GM23338 (cell line): Measurements from ENCODE around the gene NAB2. TPM values are rescaled to one million over a fixed set of nuclear protein-coding genes. Genes with fewer than 3 reads are reported as not detected.

Experiments
- ATAC-seq: fragments of 200-7000 bp; cut with Tn5 transposase; 3 replicates; pipeline ENCODE4 v1.9.1; 2020
- DNase-seq: peaks from one replicate; pipeline ENCODE4 v3.0.0-alpha.2; 2015; ENCODE audit warnings: low spot score
- H2AFZ ChIP-seq: fragments of 200-600 bp; sonication (generic); 2 replicates; pipeline ENCODE4 v1.8.0; 2016; ENCODE audit warnings: antibody characterized with exemption, mild to moderate bottlenecking, moderate library complexity
- H3F3A ChIP-seq: fragments of 200-600 bp; sonication (generic); replicated peaks from 2 replicates; pipeline ENCODE4 v1.8.0; 2017; ENCODE audit warnings: antibody characterized with exemption, mixed run types, low read depth
- H3K27ac ChIP-seq: fragments of 200-600 bp; sonication (generic); 2 replicates; pipeline ENCODE4 v1.6.1; 2016; ENCODE audit warnings: low read depth
- H3K27me3 ChIP-seq: fragments of 200-600 bp; sonication (generic); 2 replicates; pipeline ENCODE4 v1.8.0; 2016; ENCODE audit warnings: mild to moderate bottlenecking, mixed run types, moderate library complexity; ENCODE audit not compliant: insufficient read depth
- H3K36me3 ChIP-seq: fragments of 200-600 bp; sonication (generic); 2 replicates; pipeline ENCODE4 v1.8.0; 2016; ENCODE audit warnings: mild to moderate bottlenecking; ENCODE audit not compliant: insufficient read depth
- H3K4me1 ChIP-seq: fragments of 200-600 bp; sonication (generic); 2 replicates; pipeline ENCODE4 v1.8.0; 2016; ENCODE audit warnings: mild to moderate bottlenecking, moderate library complexity; ENCODE audit not compliant: insufficient read depth
- H3K4me2 ChIP-seq: fragments of 200-600 bp; sonication (generic); 2 replicates; pipeline ENCODE4 v1.7.1; 2017; ENCODE audit warnings: mixed run types
- H3K4me3 ChIP-seq: fragments of 200-600 bp; sonication (generic); 2 replicates; pipeline ENCODE4 v1.6.1; 2016; ENCODE audit warnings: mixed run types
- H3K79me2 ChIP-seq: fragments of 200-600 bp; sonication (generic); replicated peaks from 2 replicates; pipeline ENCODE4 v1.8.0; 2017; ENCODE audit warnings: mild to moderate bottlenecking; ENCODE audit not compliant: insufficient read depth
- H3K9me2 ChIP-seq: fragments of 200-600 bp; sonication (generic); 2 replicates; pipeline ENCODE4 v1.8.0; 2017; ENCODE audit not compliant: insufficient read depth
- H4K20me1 ChIP-seq: fragments of 200-600 bp; sonication (generic); replicated peaks from 2 replicates; pipeline ENCODE4 v1.8.0; 2017; ENCODE audit warnings: mild to moderate bottlenecking; ENCODE audit not compliant: insufficient read depth
- H3K27ac Mint-ChIP-seq: 2 replicates; pipeline ENCODE4 v1.8.0; 2020; ENCODE audit warnings: inconsistent platforms, mild to moderate bottlenecking, moderate library complexity, mixed read lengths
- H3K27me3 Mint-ChIP-seq: 3 replicates; pipeline ENCODE4 v1.8.0; 2022; ENCODE audit warnings: low read depth, mild to moderate bottlenecking, moderate library complexity, mixed read lengths, inconsistent platforms; ENCODE audit not compliant: insufficient read depth, poor library complexity
- H3K36me3 Mint-ChIP-seq: 3 replicates; pipeline ENCODE4 v1.8.0; 2021; ENCODE audit warnings: low read depth, mild to moderate bottlenecking, inconsistent platforms, moderate library complexity, mixed read lengths
- H3K4me1 Mint-ChIP-seq: 3 replicates; pipeline ENCODE4 v1.8.0; 2020; ENCODE audit warnings: mild to moderate bottlenecking, inconsistent platforms, mixed read lengths
- H3K4me3 Mint-ChIP-seq: 3 replicates; pipeline ENCODE4 v1.8.0; 2021; ENCODE audit warnings: moderate library complexity, mild to moderate bottlenecking, inconsistent platforms, mixed read lengths
- H3K9me3 Mint-ChIP-seq: 3 replicates; pipeline ENCODE4 v1.8.0; 2020; ENCODE audit warnings: moderate library complexity, mild to moderate bottlenecking, inconsistent platforms, mixed read lengths
- CREB1 ChIP-seq: fragments of 250-450 bp; sonication (Bioruptor Pico); IDR thresholded peaks from 2 replicates; pipeline ENCODE4 v1.5.0; 2020; ENCODE audit warnings: low read depth, mild to moderate bottlenecking, moderate library complexity
- ETS1 ChIP-seq: IDR thresholded peaks from 2 replicates; pipeline ENCODE4 v1.6.1; 2016; ENCODE audit warnings: antibody characterized with exemption
- EZH2 ChIP-seq: fragments of 200-600 bp; sonication (generic); IDR thresholded peaks from one replicate; pipeline ENCODE4 v1.8.0; 2017; ENCODE audit warnings: antibody characterized with exemption, mild to moderate bottlenecking, low read depth; ENCODE audit not compliant: unreplicated experiment
- EZH2phosphoT487 ChIP-seq: fragments of 200-600 bp; sonication (generic); IDR thresholded peaks from one replicate; pipeline ENCODE4 v1.8.1; 2018; ENCODE audit warnings: antibody characterized with exemption; ENCODE audit not compliant: unreplicated experiment
- JUNB ChIP-seq: IDR thresholded peaks from one replicate; pipeline ENCODE4 v1.6.1; 2016; ENCODE audit warnings: antibody characterized with exemption; ENCODE audit not compliant: unreplicated experiment
- REST ChIP-seq: IDR thresholded peaks from one replicate; pipeline ENCODE4 v1.6.1; 2018; ENCODE audit warnings: antibody characterized with exemption; ENCODE audit not compliant: unreplicated experiment
- STAT1 ChIP-seq: IDR thresholded peaks from one replicate; pipeline ENCODE4 v1.6.1; 2016; ENCODE audit warnings: antibody characterized with exemption; ENCODE audit not compliant: unreplicated experiment
- ZNF114 ChIP-seq: fragments of 250-450 bp; sonication (Bioruptor Pico); IDR thresholded peaks from 2 replicates; pipeline ENCODE4 v1.5.0; 2020; ENCODE audit warnings: mild to moderate bottlenecking, moderate library complexity
- ZNF331 ChIP-seq: fragments of 250-450 bp; sonication (Bioruptor Pico); IDR thresholded peaks from 2 replicates; pipeline ENCODE4 v1.5.0; 2020; ENCODE audit warnings: low read depth, mild to moderate bottlenecking, moderate library complexity
- ZNF462 ChIP-seq: fragments of 250-450 bp; sonication (Bioruptor Pico); IDR thresholded peaks from 2 replicates; pipeline ENCODE4 v1.5.0; 2020; ENCODE audit warnings: mild to moderate bottlenecking, moderate library complexity
- polyA plus RNA-seq: library from polyadenylated mRNA; unstranded; fragments of >200 nt; fragmentation: Nextera tagmentation; extraction: Ambion mirVana; gene quantifications from 2 replicates; pipeline ENCODE4 v1.2.1, GENCODE V29; 2016
- total RNA-seq: library from RNA; depleted of rRNA; stranded (reverse); fragments of >200 nt; shearing (Covaris generic); gene quantifications from 2 replicates; pipeline ENCODE4 v1.2.3, GENCODE V29; 2014
- TF ChIP-seq, protein P1 (sequence below), 2 experiments: fragments of 200-600 bp in 1 of 2; sonication (generic) in 1 of 2; conservative IDR thresholded peaks; 2 replicates each; pipeline versions ENCODE4 v1.5.1 to v1.6.1; 2016 to 2017; ENCODE audit warnings: antibody characterized with exemption in 2 of 2, low read depth in 2 of 2, mild to moderate bottlenecking in 2 of 2, moderate library complexity in 1 of 2

Gene NAB2
- total and polyA plus RNA-seq, 2 experiments from 2014 or later: 6.5 to 19.8 TPM

- TF ChIP-seq ETS1 (no peak), JUNB (no peak), EZH2phosphoT487 (no peak), REST (no peak), ZNF114 (CRISPR knock-in tag) (no peak), CREB1 (no peak), STAT1 (no peak)
Measured at GRCh38 chr12:57105011-57105753, 16.3 kb downstream of the NAB2 start (continued).

DNA sequence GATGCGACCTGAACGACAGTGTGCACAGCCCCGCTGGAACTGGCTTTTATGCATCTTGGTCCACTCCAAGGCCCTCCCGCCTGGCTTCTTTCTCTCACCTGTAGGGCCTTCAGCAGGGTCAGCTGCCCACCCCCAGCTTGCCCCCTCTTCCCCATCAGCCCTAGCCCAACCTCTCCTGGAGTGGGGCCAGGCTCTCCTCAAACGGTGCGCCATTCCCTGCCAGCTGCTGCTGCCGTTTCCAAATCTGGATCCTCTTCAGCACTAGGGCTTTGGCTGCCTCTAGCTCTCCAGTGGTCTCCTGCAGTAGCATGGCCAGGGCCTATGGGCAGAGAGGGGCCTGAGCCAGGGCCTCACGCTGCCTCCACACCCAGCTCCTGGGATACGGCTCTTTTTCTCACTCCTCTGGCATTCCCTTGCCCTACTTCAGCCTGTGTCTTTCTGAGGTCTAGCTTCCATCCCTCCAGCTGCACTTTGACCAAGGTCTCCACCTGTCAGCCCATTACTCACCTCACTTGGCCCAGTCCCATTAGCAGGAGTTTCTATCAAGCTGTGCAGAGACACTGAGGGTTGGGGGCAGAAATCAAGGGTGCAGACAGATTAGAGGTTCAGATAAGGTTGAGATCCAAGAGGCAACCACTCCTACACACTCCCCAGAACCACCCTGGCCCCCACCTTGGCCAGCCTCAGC, 17.3 kb downstream of the NAB2 start:
- Histone ChIP-seq H3F3A (peaks cover 6% of the 10 kb centered on the region), H3K36me3 (no peaks in the 10 kb centered on the region), H3K79me2 (peaks cover 9% of the 10 kb centered on the region), H3K9me2 (no peaks in the 10 kb centered on the region), H3K27me3 (no peaks in the 10 kb centered on the region), H3K4me1 (peaks cover 17% of the 10 kb centered on the region), H4K20me1 (no peaks in the 10 kb centered on the region), H2AFZ (no peak overlapping the region), H3K4me2 (no peak overlapping the region), H3K4me3 (no peak overlapping the region), H3K27ac (no peak overlapping the region)
- no peak for DNase-seq
- Mint-ChIP-seq H3K36me3 (peaks cover 32% of the 10 kb centered on the region), H3K4me3 (no peak overlapping the region), H3K27me3 (peaks cover 12% of the 10 kb centered on the region), H3K9me3 (no peaks in the 10 kb centered on the region; the same call in 2 of the 3 replicates), H3K27ac (no peak overlapping the region), H3K4me1 (peaks cover 16% of the 10 kb centered on the region)
- ATAC-seq: no peak
- no peak for TF ChIP-seq CREB1
- no peak for TF ChIP-seq EZH2
- TF ChIP-seq ZNF462 (CRISPR knock-in tag): no peak
- no peak for TF ChIP-seq ZNF331 (CRISPR knock-in tag)
- TF ChIP-seq, protein P1, sequence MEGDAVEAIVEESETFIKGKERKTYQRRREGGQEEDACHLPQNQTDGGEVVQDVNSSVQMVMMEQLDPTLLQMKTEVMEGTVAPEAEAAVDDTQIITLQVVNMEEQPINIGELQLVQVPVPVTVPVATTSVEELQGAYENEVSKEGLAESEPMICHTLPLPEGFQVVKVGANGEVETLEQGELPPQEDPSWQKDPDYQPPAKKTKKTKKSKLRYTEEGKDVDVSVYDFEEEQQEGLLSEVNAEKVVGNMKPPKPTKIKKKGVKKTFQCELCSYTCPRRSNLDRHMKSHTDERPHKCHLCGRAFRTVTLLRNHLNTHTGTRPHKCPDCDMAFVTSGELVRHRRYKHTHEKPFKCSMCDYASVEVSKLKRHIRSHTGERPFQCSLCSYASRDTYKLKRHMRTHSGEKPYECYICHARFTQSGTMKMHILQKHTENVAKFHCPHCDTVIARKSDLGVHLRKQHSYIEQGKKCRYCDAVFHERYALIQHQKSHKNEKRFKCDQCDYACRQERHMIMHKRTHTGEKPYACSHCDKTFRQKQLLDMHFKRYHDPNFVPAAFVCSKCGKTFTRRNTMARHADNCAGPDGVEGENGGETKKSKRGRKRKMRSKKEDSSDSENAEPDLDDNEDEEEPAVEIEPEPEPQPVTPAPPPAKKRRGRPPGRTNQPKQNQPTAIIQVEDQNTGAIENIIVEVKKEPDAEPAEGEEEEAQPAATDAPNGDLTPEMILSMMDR (conservative IDR thresholded peaks at IDR 0.05; ENCODE audit: low read depth in 2 of 2): no peak
- no peak for TF ChIP-seq EZH2phosphoT487
